Activated CD8-positive, alpha-beta T cell treated with anti-CD3 and anti-CD28 coated beads for 36 hours (primary cell): ENCODE results near the gene FGD6. TPM values are rescaled to one million over a fixed set of nuclear protein-coding genes. Genes with fewer than 3 reads are reported as not detected.

Source experiments
- ATAC-seq: fragments of 200-7000 bp; cut with Tn5 transposase; one replicate; pipeline ENCODE4 v1.10.0; 2021; ENCODE audit warnings: mild to moderate bottlenecking, moderate library complexity
- CTCF ChIA-PET: fragments of 350-600 bp; sonication (Branson Sonifier 250); formaldehyde crosslinking; loops from one replicate; lab custom pipeline; 2021; ENCODE audit warnings: antibody characterized with exemption; lab: Charles Lee
- POLR2A ChIA-PET: fragments of 350-600 bp; sonication (Branson Sonifier 250); formaldehyde crosslinking; loops from one replicate; lab custom pipeline; 2021; ENCODE audit warnings: antibody characterized with exemption; lab: Charles Lee
- DNase-seq: peaks from one replicate; pipeline ENCODE4 v3.0.0-alpha.2; 2020
- H3K27ac Mint-ChIP-seq: one replicate; pipeline ENCODE4 v1.8.0; 2021; ENCODE audit warnings: mild to moderate bottlenecking, mixed read lengths
- H3K27me3 Mint-ChIP-seq: one replicate; pipeline ENCODE4 v1.8.0; 2021; ENCODE audit warnings: mixed read lengths
- H3K36me3 Mint-ChIP-seq: one replicate; pipeline ENCODE4 v1.8.0; 2021; ENCODE audit warnings: low read depth, mixed read lengths
- H3K4me1 Mint-ChIP-seq: one replicate; pipeline ENCODE4 v1.8.0; 2021; ENCODE audit warnings: low read depth, mixed read lengths
- H3K4me3 Mint-ChIP-seq: one replicate; pipeline ENCODE4 v1.8.0; 2021; ENCODE audit warnings: mild to moderate bottlenecking, moderate library complexity, mixed read lengths
- H3K9me3 Mint-ChIP-seq: one replicate; pipeline ENCODE4 v1.8.0; 2021; ENCODE audit warnings: mixed read lengths
- intact Hi-C: fragments of 100-400 bp; cut with micrococcal nuclease; formaldehyde crosslinking; loops from one replicate; pipeline ENCODE4 v1.10.0; 2022
- total RNA-seq, 2 experiments: library from RNA; stranded (reverse); gene quantifications; one replicate each; pipeline ENCODE4 v1.2.3, GENCODE V29; 2021
- TF ChIP-seq, protein P1 (sequence below): fragments of 200-600 bp; IDR thresholded peaks from one replicate; pipeline ENCODE4 v1.8.0; 2022; ENCODE audit warnings: antibody characterized with exemption, mild to moderate bottlenecking

The FGD6 gene
- under 1 TPM; 0.41 to 0.54 TPM for total RNA-seq

DNA sequence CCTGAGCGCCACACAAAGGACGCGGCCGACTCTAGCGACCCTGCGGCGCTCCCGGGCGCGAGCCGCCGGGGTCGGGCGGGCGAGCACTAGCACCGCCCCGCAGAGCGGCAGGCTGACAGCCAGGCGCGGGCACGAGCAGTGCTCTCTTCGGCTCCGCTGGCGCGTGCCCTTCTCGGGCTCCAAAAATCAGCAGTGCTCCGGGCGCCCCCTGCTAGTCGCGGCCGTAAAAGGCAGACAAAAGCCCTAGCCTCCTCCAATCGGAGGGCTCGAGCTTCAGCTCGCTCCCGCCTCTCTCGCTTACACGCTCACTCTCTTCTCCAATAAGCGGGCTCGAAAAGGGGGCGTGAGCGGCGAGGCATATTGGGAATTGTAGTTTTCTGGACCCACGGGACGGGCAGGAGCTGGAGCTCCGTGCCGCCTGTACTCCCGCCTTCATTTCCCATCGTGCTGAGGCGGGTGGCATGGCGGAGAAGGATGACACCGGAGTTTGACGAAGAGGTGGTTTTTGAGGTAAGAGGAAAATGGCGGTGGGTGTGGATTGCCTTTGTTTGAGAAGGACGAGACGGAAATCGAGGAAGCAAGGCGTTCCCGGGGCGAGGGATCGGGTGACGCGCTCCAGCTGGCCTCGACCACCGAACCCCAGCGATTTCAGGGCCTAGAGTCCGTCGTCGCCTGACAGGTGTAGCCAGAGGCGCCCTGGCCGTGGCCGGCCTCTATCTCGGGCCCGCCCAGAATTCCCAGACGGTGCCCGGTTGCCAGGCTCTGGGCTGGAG lies at the start of gene FGD6, which contains the start of gene VEZT:
Gene FGD6 (minus strand): TSS at position 91 of the 773 bp plus-strand sequence. CDS start 227 bp downstream, outside the sequence.
Gene VEZT (plus strand): TSS at position 431 of the 773 bp plus-strand sequence. CDS start 44 bp downstream, at position 475.
- peak; percentile 99 for DNase-seq
- H3K4me1 Mint-ChIP-seq: peaks cover 33% of the 10 kb centered on the region
- CTCF ChIA-PET: interaction anchor here (0.7 to 3.0 kb wide), 6 partner anchors 86 to 317 kb away, joined by 3 to 10 read pairs (median 4); partner anchors contain the start of gene NR2C1
- peak within 1 kb of the TSS; percentile 98 for H3K27ac Mint-ChIP-seq
- no peaks in the 10 kb centered on the region for H3K9me3 Mint-ChIP-seq
- H3K27me3 Mint-ChIP-seq: peaks cover 6% of the 10 kb centered on the region
- ATAC-seq: peak; percentile 95
- peak within 1 kb of the TSS; percentile 89 for H3K4me3 Mint-ChIP-seq
- TF ChIP-seq, protein P1, sequence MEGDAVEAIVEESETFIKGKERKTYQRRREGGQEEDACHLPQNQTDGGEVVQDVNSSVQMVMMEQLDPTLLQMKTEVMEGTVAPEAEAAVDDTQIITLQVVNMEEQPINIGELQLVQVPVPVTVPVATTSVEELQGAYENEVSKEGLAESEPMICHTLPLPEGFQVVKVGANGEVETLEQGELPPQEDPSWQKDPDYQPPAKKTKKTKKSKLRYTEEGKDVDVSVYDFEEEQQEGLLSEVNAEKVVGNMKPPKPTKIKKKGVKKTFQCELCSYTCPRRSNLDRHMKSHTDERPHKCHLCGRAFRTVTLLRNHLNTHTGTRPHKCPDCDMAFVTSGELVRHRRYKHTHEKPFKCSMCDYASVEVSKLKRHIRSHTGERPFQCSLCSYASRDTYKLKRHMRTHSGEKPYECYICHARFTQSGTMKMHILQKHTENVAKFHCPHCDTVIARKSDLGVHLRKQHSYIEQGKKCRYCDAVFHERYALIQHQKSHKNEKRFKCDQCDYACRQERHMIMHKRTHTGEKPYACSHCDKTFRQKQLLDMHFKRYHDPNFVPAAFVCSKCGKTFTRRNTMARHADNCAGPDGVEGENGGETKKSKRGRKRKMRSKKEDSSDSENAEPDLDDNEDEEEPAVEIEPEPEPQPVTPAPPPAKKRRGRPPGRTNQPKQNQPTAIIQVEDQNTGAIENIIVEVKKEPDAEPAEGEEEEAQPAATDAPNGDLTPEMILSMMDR: peak; percentile 54
- intact Hi-C loops: loop anchor here (5.0 kb wide), 1 partner anchor 255 kb away; the partner anchor contains the start of gene METAP2
- POLR2A ChIA-PET: interaction anchor here (0.6 to 1.7 kb wide), 2 partner anchors 214 to 256 kb away, joined by 3 to 10 read pairs; partner anchors contain the start of genes METAP2 and NDUFA12
- H3K36me3 Mint-ChIP-seq: peaks cover 10% of the 10 kb centered on the region

DNA sequence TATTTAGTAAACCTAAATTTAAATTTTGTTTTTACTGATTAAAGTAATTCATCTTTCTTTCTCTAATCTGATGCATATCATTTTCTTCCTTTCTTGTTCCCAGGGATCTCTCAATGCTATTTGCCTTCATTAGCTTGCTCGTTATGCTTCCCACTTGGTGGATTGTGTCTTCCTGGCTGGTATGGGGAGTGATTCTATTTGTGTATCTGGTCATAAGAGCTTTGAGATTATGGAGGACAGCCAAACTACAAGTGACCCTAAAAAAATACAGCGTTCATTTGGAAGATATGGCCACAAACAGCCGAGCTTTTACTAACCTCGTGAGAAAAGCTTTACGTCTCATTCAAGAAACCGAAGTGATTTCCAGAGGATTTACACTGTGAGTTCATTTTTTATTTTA lies 49.0 kb upstream of the FGD6 start:
- Mint-ChIP-seq H3K36me3 (peaks cover 11% of the 10 kb centered on the region), H3K9me3 (no peaks in the 10 kb centered on the region), H3K27ac (no peak overlapping the region), H3K4me1 (no peaks in the 10 kb centered on the region), H3K4me3 (no peak overlapping the region), H3K27me3 (no peaks in the 10 kb centered on the region)
- intact Hi-C loops: no loop called here
- TF ChIP-seq, protein P1: no peak
- ATAC-seq (no peak), DNase-seq (no peak)
- ChIA-PET POLR2A (no interaction called here), CTCF (interaction anchor here (1.2 to 2.5 kb wide), 3 partner anchors 8 to 12 kb away, joined by 3 to 5 read pairs (median 4); no protein-coding TSS in a partner anchor)

DNA sequence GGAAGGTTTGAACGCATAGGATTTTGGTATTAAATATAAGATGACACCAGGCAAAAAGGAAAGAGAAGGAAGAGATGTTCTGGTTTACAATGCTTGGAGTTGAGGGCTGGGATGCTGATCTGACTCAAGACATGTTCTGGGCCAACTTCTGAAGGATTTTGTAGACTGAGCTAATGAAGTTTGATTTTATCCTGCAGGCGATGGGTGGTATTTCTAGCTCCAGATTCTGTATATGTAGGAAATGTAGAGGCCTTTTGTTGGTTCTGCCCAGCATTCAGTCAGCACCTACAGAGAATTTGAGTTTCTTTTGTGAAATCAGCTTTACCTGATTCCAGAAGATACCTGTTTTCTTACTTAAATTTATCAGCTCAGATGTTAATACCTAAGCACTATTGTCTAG lies 48.5 kb upstream of the FGD6 start:
- Mint-ChIP-seq H3K9me3 (no peaks in the 10 kb centered on the region), H3K27me3 (no peaks in the 10 kb centered on the region), H3K27ac (no peak overlapping the region), H3K4me1 (no peaks in the 10 kb centered on the region), H3K4me3 (no peak overlapping the region), H3K36me3 (peaks cover 11% of the 10 kb centered on the region)
- no peak for ATAC-seq
- no peak for DNase-seq
- TF ChIP-seq, protein P1: no peak
- POLR2A ChIA-PET: no interaction called here
- intact Hi-C loops: no loop called here
- CTCF ChIA-PET: interaction anchor here (1.2 to 2.5 kb wide), 3 partner anchors 8 to 12 kb away, joined by 3 to 5 read pairs (median 4); no protein-coding TSS in a partner anchor

DNA sequence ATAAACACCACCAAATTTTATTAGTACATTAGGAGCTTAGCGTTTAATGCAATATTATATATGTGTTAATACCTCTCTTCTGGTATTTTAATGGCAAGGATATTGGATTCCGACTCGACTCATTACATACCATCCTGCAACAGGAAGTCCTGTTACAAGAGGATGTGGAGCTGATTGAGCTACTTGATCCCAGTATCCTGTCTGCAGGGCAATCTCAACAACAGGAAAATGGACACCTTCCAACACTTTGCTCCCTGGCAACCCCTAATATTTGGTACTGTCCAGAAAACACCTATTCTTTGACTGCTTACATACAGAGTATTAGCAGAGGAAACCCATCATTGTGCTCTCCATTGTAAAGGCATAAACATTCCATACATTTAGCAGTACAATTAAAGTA lies 45.5 kb upstream of the FGD6 start:
- Mint-ChIP-seq H3K27me3 (no peaks in the 10 kb centered on the region), H3K9me3 (no peaks in the 10 kb centered on the region), H3K36me3 (peaks cover 9% of the 10 kb centered on the region), H3K4me1 (no peaks in the 10 kb centered on the region), H3K27ac (no peak overlapping the region), H3K4me3 (no peak overlapping the region)
- ATAC-seq (no peak), DNase-seq (no peak)
- CTCF ChIA-PET: interaction anchor here (0.6 kb wide), 1 partner anchor 32 kb away, joined by 3 read pairs; no protein-coding TSS in a partner anchor
- POLR2A ChIA-PET: no interaction called here
- TF ChIP-seq, protein P1: no peak
- intact Hi-C loops: no loop called here

DNA sequence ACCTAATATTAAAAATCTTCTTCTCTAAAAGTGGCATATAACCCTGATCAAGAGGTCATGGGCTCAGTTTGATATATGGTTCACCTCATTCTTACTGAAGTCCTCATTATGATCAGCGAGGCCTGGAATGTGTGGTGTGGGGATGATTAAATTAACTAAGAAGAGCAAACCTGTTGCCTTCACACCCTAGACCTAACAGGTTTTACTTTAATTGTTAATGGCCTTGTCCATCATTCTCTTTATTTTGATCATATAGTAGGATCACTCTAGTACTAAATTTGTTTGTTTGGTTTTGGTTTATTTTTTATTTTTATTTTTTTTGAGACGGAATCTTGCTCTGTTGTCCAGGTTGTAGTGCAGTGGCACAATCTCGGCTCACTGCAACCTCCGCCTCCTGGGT lies 43.8 kb upstream of the FGD6 start:
- POLR2A ChIA-PET: no interaction called here

More for the DNA sequence above, 43.8 kb upstream of the FGD6 start:
- no peaks in the 10 kb centered on the region for H3K27me3 Mint-ChIP-seq
- H3K27ac Mint-ChIP-seq: no peak overlapping the region
- H3K36me3 Mint-ChIP-seq: peaks cover 16% of the 10 kb centered on the region
- DNase-seq (no peak), ATAC-seq (no peak)
- no peak overlapping the region for H3K4me3 Mint-ChIP-seq
- TF ChIP-seq, protein P1: no peak
- CTCF ChIA-PET: interaction anchor here (1.0 kb wide), 1 partner anchor 144 kb away, joined by 3 read pairs; no protein-coding TSS in a partner anchor
- H3K4me1 Mint-ChIP-seq: no peaks in the 10 kb centered on the region
- intact Hi-C loops: no loop called here
- H3K9me3 Mint-ChIP-seq: no peaks in the 10 kb centered on the region
